ENCODE data around the gene ABCB1.

DNA sequence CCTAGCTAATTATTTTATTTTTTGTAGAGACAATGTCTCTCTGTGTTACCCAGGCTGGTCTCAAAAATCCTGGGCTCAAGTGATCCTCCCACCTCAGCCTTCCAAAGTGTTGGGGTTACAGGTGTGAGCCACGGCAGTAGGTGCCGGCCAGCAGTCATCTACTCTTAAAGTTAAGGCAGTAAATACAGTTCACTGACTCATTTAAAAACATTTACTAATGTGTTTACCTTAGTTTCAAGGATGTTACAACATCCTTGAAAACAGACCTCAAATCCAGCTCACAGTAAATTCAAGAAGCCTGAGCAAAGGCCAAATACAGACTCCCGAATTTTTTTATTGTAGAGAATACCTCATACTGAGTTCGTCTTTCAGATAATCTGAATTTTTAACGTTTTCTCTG, 95.6 kb downstream of the ABCB1 start:
- TF ChIP-seq POLR2AphosphoS5 (IDR thresholded peaks at IDR 0.05; ENCODE audit: borderline replicate concordance, low read depth, low read length): no peak
- TF ChIP-seq EZH2 (IDR thresholded peaks at IDR 0.05): no peak

All from SK-N-MC (cell line).